ENCODE data around the gene BCDIN3D. TPM values are rescaled to one million over a fixed set of nuclear protein-coding genes. Genes with fewer than 3 reads are reported as not detected.

The BCDIN3D gene
- total RNA-seq, 1 donor from 2014 or later: 5.3 TPM

- Mint-ChIP-seq H3K4me1 (ENCODE audit: unreplicated experiment) (no peaks in the 10 kb centered on the region), H3K27me3 (ENCODE audit: unreplicated experiment) (peaks cover 38% of the 10 kb centered on the region), H3K4me3 (ENCODE audit: unreplicated experiment) (no peak overlapping the region), H3K27ac (ENCODE audit: unreplicated experiment) (no peak overlapping the region), H3K36me3 (ENCODE audit: unreplicated experiment) (no peaks in the 10 kb centered on the region), H3K9me3 (ENCODE audit: unreplicated experiment) (no peaks in the 10 kb centered on the region)
- TF ChIP-seq CTCF (IDR thresholded peaks at IDR 0.05): no peak
- no peak for DNase-seq (ENCODE audit: extremely low spot score, unreplicated experiment)
These were observed 43.0 kb upstream of the BCDIN3D start for GRCh38 chr12:49885663-49886461.

- no peak overlapping the region for H3K27ac Mint-ChIP-seq (ENCODE audit: unreplicated experiment)
- H3K36me3 Mint-ChIP-seq (ENCODE audit: unreplicated experiment): no peaks in the 10 kb centered on the region
- no peaks in the 10 kb centered on the region for H3K9me3 Mint-ChIP-seq (ENCODE audit: unreplicated experiment)
- no peak for DNase-seq (ENCODE audit: extremely low spot score, unreplicated experiment)
- no peak for TF ChIP-seq CTCF (IDR thresholded peaks at IDR 0.05)
- no peak overlapping the region for H3K4me3 Mint-ChIP-seq (ENCODE audit: unreplicated experiment)
- H3K27me3 Mint-ChIP-seq (ENCODE audit: unreplicated experiment): peaks cover 36% of the 10 kb centered on the region
- H3K4me1 Mint-ChIP-seq (ENCODE audit: unreplicated experiment): no peaks in the 10 kb centered on the region
These were observed 42.2 kb upstream of the BCDIN3D start for GRCh38 chr12:49885118-49885517.

GRCh38 chr12:49882851-49883464 is 40.1 kb upstream of the BCDIN3D start:
- Mint-ChIP-seq H3K36me3 (ENCODE audit: unreplicated experiment) (no peaks in the 10 kb centered on the region), H3K9me3 (ENCODE audit: unreplicated experiment) (no peaks in the 10 kb centered on the region), H3K27me3 (ENCODE audit: unreplicated experiment) (peaks cover 36% of the 10 kb centered on the region), H3K4me1 (ENCODE audit: unreplicated experiment) (no peaks in the 10 kb centered on the region), H3K27ac (ENCODE audit: unreplicated experiment) (no peak overlapping the region), H3K4me3 (ENCODE audit: unreplicated experiment) (no peak overlapping the region)
- DNase-seq (ENCODE audit: extremely low spot score, unreplicated experiment): no peak
- no peak for TF ChIP-seq CTCF (IDR thresholded peaks at IDR 0.05)

GRCh38 chr12:49882248-49882850 is 39.4 kb upstream of the BCDIN3D start:
- Mint-ChIP-seq H3K27ac (ENCODE audit: unreplicated experiment) (no peak overlapping the region), H3K4me1 (ENCODE audit: unreplicated experiment) (no peaks in the 10 kb centered on the region), H3K9me3 (ENCODE audit: unreplicated experiment) (no peaks in the 10 kb centered on the region), H3K27me3 (ENCODE audit: unreplicated experiment) (peaks cover 36% of the 10 kb centered on the region), H3K36me3 (ENCODE audit: unreplicated experiment) (no peaks in the 10 kb centered on the region), H3K4me3 (ENCODE audit: unreplicated experiment) (no peak overlapping the region)
- no peak for TF ChIP-seq CTCF (IDR thresholded peaks at IDR 0.05)
- DNase-seq (ENCODE audit: extremely low spot score, unreplicated experiment): no peak
